GM10266 (cell line): ENCODE measurements around the gene RSPRY1.
"Not testable (repeated sequence)": the region's sequence is repeated elsewhere in the genome, so short reads cannot be mapped to it uniquely, and the experiment has no call there.

Experiments used
- DNase-seq: peaks from one replicate; pipeline ENCODE4 v3.0.0; 2012; ENCODE audit errors: extremely low spot score
- CTCF ChIP-seq: IDR thresholded peaks from 2 replicates; pipeline ENCODE4 v1.5.1; 2012; ENCODE audit warnings: mild to moderate bottlenecking, low read depth; ENCODE audit not compliant: control insufficient read depth, insufficient read depth; ENCODE audit errors: missing control alignments

RSPRY1 gene

GRCh38 chr16:57186872-57187854, 1.0 kb downstream of the RSPRY1 start:
- peak; percentile 54 for DNase-seq
- TF ChIP-seq CTCF = no peak

- not testable (repeated sequence) for DNase-seq
Observed at GRCh38 chr16:57187902-57188710, 2.0 kb downstream of the RSPRY1 start.

GRCh38 chr16:57188711-57189002, 2.5 kb downstream of the RSPRY1 start:
- no peak for TF ChIP-seq CTCF

GRCh38 chr16:57189527-57189926, 3.4 kb downstream of the RSPRY1 start:
- DNase-seq = not testable (repeated sequence)

More at GRCh38 chr16:57188711-57189002, 2.5 kb downstream of the RSPRY1 start:
- no peak for DNase-seq

GRCh38 chr16:57190136-57190535, 4.0 kb downstream of the RSPRY1 start:
- TF ChIP-seq CTCF = no peak
- no peak for DNase-seq

- DNase-seq = no peak
- TF ChIP-seq CTCF = no peak
Observed at GRCh38 chr16:57191056-57191571, 5.0 kb downstream of the RSPRY1 start.

GRCh38 chr16:57192146-57192545, 6.0 kb downstream of the RSPRY1 start:
- no peak for TF ChIP-seq CTCF
- DNase-seq = no peak
